PC-3 (cell line): Measurements from ENCODE around the gene USP28. TPM values are rescaled to one million over a fixed set of nuclear protein-coding genes. Genes with fewer than 3 reads are reported as not detected.
"Not testable (repeated sequence)": the region's sequence is repeated elsewhere in the genome, so short reads cannot be mapped to it uniquely, and the experiment has no call there.

Experiments
- ATAC-seq: fragments of 200-7000 bp; cut with Tn5 transposase; 2 replicates; pipeline ENCODE4 v1.9.1; 2020; ENCODE audit warnings: mild to moderate bottlenecking, moderate library complexity
- BruUV-seq: library from RNA; stranded (reverse); fragments of 400-500 nt; replicated peaks from 2 replicates; lab custom pipeline; 2021; lab: Mats Ljungman, UMichigan
- CTCF ChIA-PET: fragments of 300-600 bp; sonication (Branson Sonifier 250); formaldehyde crosslinking; loops from one replicate; lab custom pipeline; 2022; ENCODE audit warnings: antibody characterized with exemption; lab: Charles Lee
- POLR2A ChIA-PET: fragments of 300-600 bp; sonication (Branson Sonifier 250); formaldehyde crosslinking; loops from one replicate; lab custom pipeline; 2022; ENCODE audit warnings: antibody characterized with exemption; ENCODE audit not compliant: unreplicated experiment; lab: Charles Lee
- DNase-seq: peaks from one replicate; pipeline ENCODE4 v3.0.0-alpha.2; 2015
- H2AFZ ChIP-seq: fragments of 300-600 bp; sonication (generic); 2 replicates; pipeline ENCODE4 v1.6.0; 2016; ENCODE audit warnings: antibody characterized with exemption, low read length
- H3F3A ChIP-seq: fragments of 300-600 bp; sonication (generic); one replicate; pipeline ENCODE4 v1.6.0; 2017; ENCODE audit warnings: antibody characterized with exemption, low read length, control low read depth, mild to moderate bottlenecking; ENCODE audit not compliant: unreplicated experiment
- H3K27ac ChIP-seq: fragments of 300-600 bp; sonication (generic); 2 replicates; pipeline ENCODE4 v1.5.1; 2016; ENCODE audit warnings: mild to moderate bottlenecking, low read length
- H3K27me3 ChIP-seq: fragments of 300-600 bp; sonication (generic); 2 replicates; pipeline ENCODE4 v1.6.1; 2016; ENCODE audit warnings: low read length, mixed read lengths
- H3K36me3 ChIP-seq: fragments of 300-600 bp; sonication (generic); 2 replicates; pipeline ENCODE4 v1.6.1; 2016; ENCODE audit warnings: low read depth, mixed run types, low read length, mixed read lengths
- H3K4me1 ChIP-seq: fragments of 300-600 bp; sonication (generic); 2 replicates; pipeline ENCODE4 v1.5.1; 2016; ENCODE audit warnings: low read length; ENCODE audit not compliant: insufficient read depth
- H3K4me2 ChIP-seq: fragments of 300-600 bp; sonication (generic); 2 replicates; pipeline ENCODE4 v1.6.0; 2016; ENCODE audit warnings: low read length
- H3K4me3 ChIP-seq: fragments of 300-600 bp; sonication (generic); 2 replicates; pipeline ENCODE4 v1.5.1; 2016; ENCODE audit warnings: mild to moderate bottlenecking, low read length, mixed read lengths
- H3K79me2 ChIP-seq: fragments of 300-600 bp; sonication (generic); 2 replicates; pipeline ENCODE4 v1.6.1; 2017; ENCODE audit warnings: low read length, mixed read lengths
- H3K9ac ChIP-seq: fragments of 300-600 bp; sonication (generic); 2 replicates; pipeline ENCODE4 v1.6.0; 2016; ENCODE audit warnings: mild to moderate bottlenecking, low read length
- H3K9me2 ChIP-seq: fragments of 300-600 bp; sonication (generic); replicated peaks from 2 replicates; pipeline ENCODE4 v1.6.1; 2016; ENCODE audit warnings: mixed run types, low read length, mixed read lengths
- H3K9me3 ChIP-seq: fragments of 300-600 bp; sonication (generic); 2 replicates; pipeline ENCODE4 v1.6.1; 2016; ENCODE audit warnings: low read length, mixed read lengths
- H4K20me1 ChIP-seq: fragments of 300-600 bp; sonication (generic); 2 replicates; pipeline ENCODE4 v1.6.1; 2016; ENCODE audit warnings: low read length, mixed read lengths
- CTCF ChIP-seq: fragments of 300-600 bp; sonication (generic); conservative IDR thresholded peaks from 2 replicates; pipeline ENCODE4 v1.5.1; 2017; ENCODE audit warnings: antibody characterized with exemption, low read depth, mild to moderate bottlenecking, low read length
- EZH2phosphoT487 ChIP-seq: fragments of 300-600 bp; sonication (generic); IDR thresholded peaks from 2 replicates; pipeline ENCODE4 v1.6.1; 2018; ENCODE audit warnings: mild to moderate bottlenecking, antibody characterized with exemption, low read length, borderline replicate concordance
- intact Hi-C: fragments of 100-400 bp; cut with micrococcal nuclease; formaldehyde crosslinking; loops from 2 replicates; pipeline ENCODE4 v1.9.0; 2023
- total RNA-seq: library from RNA; depleted of rRNA; stranded (reverse); fragments of >200 nt; gene quantifications from 2 replicates; pipeline ENCODE4 v1.2.3, GENCODE V29; 2014

The USP28 gene
- total RNA-seq, 1 experiment from 2014 or later = 27.7 TPM

GRCh38 chr11:113796663-113797259, 78.6 kb downstream of the USP28 start:
- Histone ChIP-seq H3K27me3 (no peaks in the 10 kb centered on the region), H3K27ac (no peak overlapping the region), H3K9me2 (no peaks in the 10 kb centered on the region), H3K9ac (no peak overlapping the region), H3K36me3 (peaks cover 9% of the 10 kb centered on the region), H3K4me3 (no peak overlapping the region), H3F3A (no peaks in the 10 kb centered on the region), H3K79me2 (no peaks in the 10 kb centered on the region), H3K4me2 (no peak overlapping the region), H3K4me1 (no peaks in the 10 kb centered on the region), H3K9me3 (no peaks in the 10 kb centered on the region), H4K20me1 (no peaks in the 10 kb centered on the region), H2AFZ (no peak overlapping the region)
- CTCF ChIA-PET = interaction anchor here (0.6 kb wide), 7 partner anchors 9 to 1456 kb away, joined by 3 to 10 read pairs (median 3); partner anchors contain the start of gene ZW10
- intact Hi-C loops = loop anchor here (1.0 kb wide), 1 partner anchor 491 kb away; no protein-coding TSS in a partner anchor
- no TSS peak for BruUV-seq
- TF ChIP-seq EZH2phosphoT487 (no peak), CTCF (peak; percentile 82)
- DNase-seq (peak; percentile 74), ATAC-seq (peak; percentile 99)
- POLR2A ChIA-PET = no interaction called here

GRCh38 chr11:113789675-113790320, 85.6 kb downstream of the USP28 start:
- H3K9ac ChIP-seq = no peak overlapping the region
- H3K36me3 ChIP-seq = no peaks in the 10 kb centered on the region

GRCh38 chr11:113789016-113789415, 86.4 kb downstream of the USP28 start:
- H3K9me2 ChIP-seq, H3F3A ChIP-seq, ATAC-seq, H3K4me3 ChIP-seq, BruUV-seq, H2AFZ ChIP-seq, POLR2A ChIA-PET, H3K4me1 ChIP-seq, DNase-seq, CTCF ChIA-PET, H3K4me2 ChIP-seq, H3K27ac ChIP-seq, H3K79me2 ChIP-seq, H4K20me1 ChIP-seq, H3K9ac ChIP-seq, H3K9me3 ChIP-seq, H3K36me3 ChIP-seq, intact Hi-C loops: not testable (repeated sequence)
- H3K27me3 ChIP-seq = peaks cover 12% of the 10 kb centered on the region; the same call in 1 of the 2 replicates

More at GRCh38 chr11:113789675-113790320, 85.6 kb downstream of the USP28 start:
- no peaks in the 10 kb centered on the region for H3K9me3 ChIP-seq
- H2AFZ ChIP-seq = no peak overlapping the region
- no peak for DNase-seq
- no peak overlapping the region for H3K4me2 ChIP-seq
- no peak overlapping the region for H3K27ac ChIP-seq
- H4K20me1 ChIP-seq = no peaks in the 10 kb centered on the region
- H3K4me3 ChIP-seq = no peak overlapping the region
- POLR2A ChIA-PET = no interaction called here
- TF ChIP-seq CTCF = no peak
- intact Hi-C loops = no loop called here
- CTCF ChIA-PET = no interaction called here
- H3K27me3 ChIP-seq = peaks cover 12% of the 10 kb centered on the region; the same call in 1 of the 2 replicates
- no peaks in the 10 kb centered on the region for H3F3A ChIP-seq
- BruUV-seq = no TSS peak
- no peaks in the 10 kb centered on the region for H3K79me2 ChIP-seq
- ATAC-seq = no peak
- H3K9me2 ChIP-seq = no peaks in the 10 kb centered on the region
- no peaks in the 10 kb centered on the region for H3K4me1 ChIP-seq
